Activated CD4-positive, alpha-beta T cell treated with anti-CD3 and anti-CD28 coated beads for 4 hours (primary cell): ENCODE data around the gene TAF4.
"Not testable (repeated sequence)": the region's sequence is repeated elsewhere in the genome, so short reads cannot be mapped to it uniquely, and the experiment has no call there.

Source experiments
- DNase-seq, 2 donors: peaks; one replicate each; pipeline ENCODE4 v3.0.0-alpha.2; 2020

Gene TAF4

GRCh38 chr20:62065674-62066338 lies at the start of gene TAF4:
Gene TAF4, minus strand, starts transcription at chr20:62065881. Its CDS starts 71 bp downstream, at chr20:62065810.
- peak; percentile 71 to 80 for DNase-seq

GRCh38 chr20:62114894-62115293 lies 49.2 kb upstream of the TAF4 start:
- DNase-seq, result no peak

GRCh38 chr20:62112368-62112767 lies 46.7 kb upstream of the TAF4 start:
- no peak for DNase-seq

GRCh38 chr20:62111148-62111547 lies 45.5 kb upstream of the TAF4 start:
- DNase-seq, result no peak

GRCh38 chr20:62105592-62105991 lies 39.9 kb upstream of the TAF4 start:
- DNase-seq, result no peak

GRCh38 chr20:62104791-62105345 lies 39.2 kb upstream of the TAF4 start:
- no peak for DNase-seq

GRCh38 chr20:62104234-62104789 lies 38.6 kb upstream of the TAF4 start:
- no peak for DNase-seq

GRCh38 chr20:62103508-62104233 lies 38.0 kb upstream of the TAF4 start:
- DNase-seq, result no peak

- no peak for DNase-seq
Observed at GRCh38 chr20:62101078-62101477, 35.4 kb upstream of the TAF4 start.

GRCh38 chr20:62097881-62098407 lies 32.3 kb upstream of the TAF4 start:
- DNase-seq, result no peak

- DNase-seq, result no peak
Observed at GRCh38 chr20:62096421-62097380, 31.0 kb upstream of the TAF4 start.

GRCh38 chr20:62089393-62089792 lies 23.7 kb upstream of the TAF4 start:
- DNase-seq, result no peak

GRCh38 chr20:62088258-62089127 lies 22.8 kb upstream of the TAF4 start:
- DNase-seq, result peak in 1 of 2 donors; percentile 26

GRCh38 chr20:62087632-62088031 lies 22.0 kb upstream of the TAF4 start:
- no peak for DNase-seq

GRCh38 chr20:62087227-62087626 lies 21.5 kb upstream of the TAF4 start:
- no peak for DNase-seq

- no peak for DNase-seq
Observed at GRCh38 chr20:62085206-62085605, 19.5 kb upstream of the TAF4 start.

GRCh38 chr20:62084224-62084623 lies 18.5 kb upstream of the TAF4 start:
- DNase-seq, result not testable (repeated sequence)

GRCh38 chr20:62083312-62083711 lies 17.6 kb upstream of the TAF4 start:
- no peak for DNase-seq

GRCh38 chr20:62080249-62080990 lies 14.7 kb upstream of the TAF4 start:
- DNase-seq, result no peak

- DNase-seq, result no peak
Observed at GRCh38 chr20:62079166-62079565, 13.5 kb upstream of the TAF4 start.

- DNase-seq, result no peak
Observed at GRCh38 chr20:62073323-62073722, 7.6 kb upstream of the TAF4 start.
